NCI-H146 treated with DMSO at 0.1 percent for 48 hours (cell line): ENCODE measurements around the gene DNAI2.

ENCODE experiments used
- DNase-seq: peaks from one replicate; lab custom pipeline; 2025; ENCODE audit not compliant: unreplicated experiment; lab: John Stamatoyannopoulos, UW

DNAI2 gene

GRCh38 chr17:74360899-74361229, 86.8 kb downstream of the DNAI2 start:
- no peak for DNase-seq

GRCh38 chr17:74361230-74362068, 87.4 kb downstream of the DNAI2 start, which contains the start of gene BTBD17:
TSS of gene BTBD17 (minus strand) at chr17:74361868. CDS start at chr17:74361819, 49 bp downstream.
- no peak for DNase-seq

GRCh38 chr17:74362069-74362405, 88.0 kb downstream of the DNAI2 start:
- DNase-seq: no peak

GRCh38 chr17:74362810-74363498, 88.9 kb downstream of the DNAI2 start:
- DNase-seq: no peak
